Measurements from ENCODE around the gene PAWR.
A peak's percentile ranks its signal among the peaks of the same experiment; 100 is the strongest.

Gene PAWR

DNA sequence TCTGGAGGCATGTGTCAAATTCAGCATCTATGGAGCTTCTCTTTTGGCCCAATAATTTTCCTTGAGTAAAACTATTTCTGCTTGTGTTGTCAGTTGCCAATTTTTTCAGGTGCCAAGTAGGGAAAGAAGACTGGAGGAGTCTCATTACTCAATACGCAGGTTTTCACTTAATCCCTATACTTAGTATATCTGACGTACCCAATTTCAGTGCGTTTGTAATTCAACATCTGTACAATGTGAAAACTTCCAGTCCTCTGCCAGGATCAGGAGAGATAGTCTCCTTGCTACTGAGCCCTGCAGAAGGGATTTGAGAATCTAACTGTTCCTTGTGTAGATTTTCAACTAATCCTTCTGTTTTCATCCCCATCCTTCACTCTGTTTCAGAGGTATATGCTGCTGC, 5.7 kb upstream of the PAWR start:
- H3K36me3 ChIP-seq = no peaks in the 10 kb centered on the region
- H3K4me3 ChIP-seq (ENCODE audit: low read depth, low read length) = no peak overlapping the region
- H3K27ac ChIP-seq = no peak overlapping the region
- no peaks in the 10 kb centered on the region for H3K9me3 ChIP-seq (ENCODE audit: severe bottlenecking)
- TF ChIP-seq CTCF (IDR thresholded peaks at IDR 0.05; ENCODE audit: low read depth, low read length) = no peak
- DNase-seq = no peak
- H3K27me3 ChIP-seq (ENCODE audit: insufficient read depth, low read depth, severe bottlenecking) = no peaks in the 10 kb centered on the region

DNA sequence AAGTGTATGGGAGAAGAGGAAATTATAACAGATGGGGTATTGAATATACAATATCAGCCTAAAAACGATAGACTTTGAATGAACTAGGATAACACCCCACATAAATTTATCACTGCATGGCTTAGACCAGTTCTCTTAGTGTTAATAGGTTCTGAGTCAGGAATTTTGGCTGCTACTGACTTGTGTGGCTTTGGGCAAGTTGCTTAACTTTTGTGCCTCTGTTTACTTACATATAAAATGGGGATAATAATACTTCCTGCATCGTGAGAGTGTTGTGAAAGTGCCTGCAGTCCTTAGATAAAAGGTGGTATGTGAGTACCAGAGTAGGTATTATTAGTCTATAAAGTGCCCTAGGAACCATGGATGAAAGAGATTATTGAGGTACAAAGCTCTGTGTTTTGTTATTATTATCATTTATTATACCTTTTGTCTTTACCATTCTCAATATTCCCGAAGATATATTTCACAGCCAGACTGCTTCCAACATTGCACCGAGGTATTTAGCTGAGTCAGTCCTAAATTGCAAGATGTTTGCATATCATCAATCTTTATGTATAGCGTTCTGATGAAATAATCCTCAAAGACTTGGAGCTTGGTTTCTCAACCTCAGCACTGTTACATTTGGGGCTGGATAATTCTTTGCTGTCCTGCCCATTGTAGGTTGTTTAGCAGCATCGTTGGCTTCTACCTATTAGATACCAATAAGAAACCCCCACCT, 2.3 kb upstream of the PAWR start:
- TF ChIP-seq CTCF (IDR thresholded peaks at IDR 0.05; ENCODE audit: low read depth, low read length) = no peak
- H3K36me3 ChIP-seq = peaks cover 7% of the 10 kb centered on the region
- no peak for DNase-seq
- H3K27ac ChIP-seq = no peak overlapping the region
- no peaks in the 10 kb centered on the region for H3K9me3 ChIP-seq (ENCODE audit: severe bottlenecking)
- H3K27me3 ChIP-seq (ENCODE audit: insufficient read depth, low read depth, severe bottlenecking) = no peaks in the 10 kb centered on the region
- H3K4me3 ChIP-seq (ENCODE audit: low read depth, low read length) = no peak overlapping the region; the same call in 1 of the 2 replicates

- Histone ChIP-seq H3K4me3 (ENCODE audit: low read depth, low read length) (peak overlapping the region; percentile 93), H3K27ac (peak overlapping the region; percentile 76), H3K27me3 (ENCODE audit: insufficient read depth, low read depth, severe bottlenecking) (no peaks in the 10 kb centered on the region), H3K36me3 (peaks cover 7% of the 10 kb centered on the region), H3K9me3 (ENCODE audit: severe bottlenecking) (no peaks in the 10 kb centered on the region)
- no peak for TF ChIP-seq CTCF (IDR thresholded peaks at IDR 0.05; ENCODE audit: low read depth, low read length)
- no peak for DNase-seq
Observed at GRCh38 chr12:79691511-79692248, 916 bp upstream of the PAWR start.

GRCh38 chr12:79690142-79690637, 574 bp downstream of the PAWR start:
- DNase-seq = peak; percentile 48
- Histone ChIP-seq H3K36me3 (peaks cover 7% of the 10 kb centered on the region), H3K4me3 (ENCODE audit: low read depth, low read length) (peak overlapping the region; percentile 96), H3K27ac (peak overlapping the region; percentile 98), H3K9me3 (ENCODE audit: severe bottlenecking) (no peaks in the 10 kb centered on the region), H3K27me3 (ENCODE audit: insufficient read depth, low read depth, severe bottlenecking) (no peaks in the 10 kb centered on the region)
- no peak for TF ChIP-seq CTCF (IDR thresholded peaks at IDR 0.05; ENCODE audit: low read depth, low read length)

DNA sequence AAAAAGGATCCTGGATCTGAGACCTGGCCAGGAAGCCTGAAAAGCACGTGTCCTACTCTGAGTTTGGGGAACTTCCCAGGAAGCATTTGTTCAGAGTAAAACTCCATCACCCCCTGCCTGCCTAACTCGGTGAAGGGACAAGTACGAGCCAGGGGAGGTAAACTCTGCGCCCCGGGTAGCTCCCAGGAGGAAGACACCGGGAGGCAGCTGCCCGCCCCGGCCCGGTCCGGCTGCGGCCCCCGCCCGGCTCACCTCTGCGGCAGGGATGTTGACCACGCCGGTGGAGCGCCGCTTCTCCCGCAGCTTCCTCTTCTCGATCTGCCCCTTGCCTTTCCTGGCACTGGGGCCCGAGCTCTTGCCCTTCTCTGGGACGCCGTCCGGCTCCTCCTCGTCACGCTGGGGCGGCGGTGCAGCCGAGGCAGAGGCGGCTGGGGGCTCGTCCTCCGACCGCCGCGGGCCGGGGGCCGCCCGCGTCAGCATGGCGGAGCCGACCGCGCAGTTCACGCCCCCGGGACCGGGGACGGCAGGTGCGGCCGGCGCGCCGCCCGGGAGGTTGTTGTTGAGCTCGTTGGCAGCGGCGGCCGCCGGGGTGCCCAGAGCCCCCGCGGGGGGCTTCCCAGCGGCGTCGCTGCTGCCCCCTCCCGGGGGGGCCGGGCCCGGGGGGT, 1.2 kb downstream of the PAWR start:
- H3K27ac ChIP-seq = peak overlapping the region; percentile 98
- no peak for TF ChIP-seq CTCF (IDR thresholded peaks at IDR 0.05; ENCODE audit: low read depth, low read length)
- H3K36me3 ChIP-seq = peaks cover 7% of the 10 kb centered on the region
- H3K4me3 ChIP-seq (ENCODE audit: low read depth, low read length) = peak overlapping the region; percentile 96
- H3K27me3 ChIP-seq (ENCODE audit: insufficient read depth, low read depth, severe bottlenecking) = no peaks in the 10 kb centered on the region
- peak; percentile 19 for DNase-seq
- no peaks in the 10 kb centered on the region for H3K9me3 ChIP-seq (ENCODE audit: severe bottlenecking)
